Psoas muscle (tissue), 8 donors: ENCODE results near the gene ZNF185. TPM values are rescaled to one million over a fixed set of nuclear protein-coding genes. Genes with fewer than 3 reads are reported as not detected.

Experiments
- ATAC-seq, 4 donors: fragments of 200-7000 bp; cut with Tn5 transposase; one replicate each; pipeline ENCODE4 v1.9.1; 2020; ENCODE audit warnings: moderate library complexity in 3 of 4, mild to moderate bottlenecking in 2 of 4
- DNase-seq, 2 donors: peaks; one replicate each; pipeline ENCODE4 v3.0.0-alpha.2; 2020
- H3K27ac ChIP-seq: fragments of 200-600 bp; one replicate; pipeline ENCODE4 v1.8.0; 2022
- H3K27me3 ChIP-seq, 3 donors: fragments of 200-600 bp in 1 of 3; one replicate each; pipeline versions ENCODE4 v1.6.1 to v1.8.0; 2013 to 2022; ENCODE audit warnings: low read length in 2 of 3, mild to moderate bottlenecking in 2 of 3, moderate library complexity in 1 of 3; ENCODE audit not compliant: insufficient read depth in 3 of 3
- H3K36me3 ChIP-seq, 2 donors: fragments of 200-600 bp in 1 of 2; one replicate each; pipeline versions ENCODE4 v1.6.1 to v1.8.0; 2013 to 2022; ENCODE audit warnings: low read depth in 1 of 2, mild to moderate bottlenecking in 1 of 2, moderate library complexity in 1 of 2; ENCODE audit not compliant: insufficient read depth in 1 of 2
- H3K4me1 ChIP-seq: fragments of 200-600 bp; one replicate; pipeline ENCODE4 v1.8.0; 2022
- H3K4me3 ChIP-seq: fragments of 200-600 bp; one replicate; pipeline ENCODE4 v1.8.0; 2022; ENCODE audit warnings: mild to moderate bottlenecking
- H3K9me3 ChIP-seq: fragments of 200-600 bp; one replicate; pipeline ENCODE4 v1.8.0; 2022
- WGBS, 3 donors: extraction: QIAGEN DNeasy Blood & Tissue Kit; methylation state at CpG; one replicate each; pipeline versions ENCODE4 v1.1.6 to v1.1.7; 2013; 5-methylcytosine and 5-hydroxymethylcytosine counted together
- intact Hi-C, 2 donors: fragments of 100-400 bp; cut with DNase I; formaldehyde crosslinking; loops; one replicate each; pipeline versions ENCODE4 v1.11.0 to v1.14.2; 2022
- polyA plus RNA-seq, 3 donors: library from polyadenylated mRNA; stranded (reverse); fragments of 200-250 nt; gene quantifications; one replicate each; pipeline ENCODE4 v1.2.3, GENCODE V29; 2013
- total RNA-seq, 4 donors: library from RNA; stranded (reverse); fragmentation: NEBNext Ultra II Directional in 2 of 4; extraction: Animal tissue kit (Norgen Biotek cat#: 25700) in 2 of 4; gene quantifications; one replicate each; pipeline versions ENCODE4 v1.2.1 to v1.2.4, GENCODE V29; 2021 to 2023
- TF ChIP-seq, protein P1 (sequence below): fragments of 200-600 bp; IDR thresholded peaks from one replicate; pipeline ENCODE4 v1.8.0; 2022; ENCODE audit warnings: antibody characterized with exemption
- donor health status: healthy with polysubstance abuse.
- donor health status: DM: no; HTN: no; CAD: no; lungs with moderate emphysema.
- donor health status: Bipolar disorder and iron deficiency.
- donor health status: healthy.
- donor health status: DM: yes; HTN: yes; CAD: no.
- donor health status: DM: no; HTN: no; CAD: no.
- donor health status: DM: no; HTN: no; CAD: no.
- donor health status: DM: yes; HTN: yes; CAD: no.

ZNF185 gene
- total and polyA plus RNA-seq, 7 donors, result 0.79 to 1.5 (median 1.3) TPM

DNA sequence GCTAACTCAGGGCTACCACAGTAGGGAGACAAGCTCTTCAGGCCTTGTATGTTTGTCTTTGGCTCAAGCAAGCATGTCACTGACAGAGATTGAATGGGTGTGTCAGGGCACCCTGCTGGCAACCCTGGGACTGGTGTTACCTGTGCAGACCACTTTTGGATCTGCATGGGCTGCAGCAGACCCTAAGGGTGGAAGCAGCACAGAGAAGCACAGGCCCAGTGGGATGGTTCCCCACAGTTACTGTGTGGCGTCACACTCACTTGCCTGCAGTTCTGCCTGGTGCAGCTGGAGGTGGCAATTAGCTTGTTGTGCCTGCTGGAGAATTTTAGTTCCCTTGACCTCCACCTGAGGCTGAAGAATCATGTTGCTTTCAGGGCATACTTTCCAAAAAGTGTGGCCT lies 46.0 kb downstream of the ZNF185 start:
- ATAC-seq (no peak), DNase-seq (no peak)
- Histone ChIP-seq H3K4me1 (no peaks in the 10 kb centered on the region), H3K27ac (no peak overlapping the region), H3K27me3 (no peaks in the 10 kb centered on the region), H3K36me3 (peaks cover 0 to 1% of the 10 kb centered on the region in 2 donors), H3K9me3 (no peaks in the 10 kb centered on the region), H3K4me3 (no peak overlapping the region)
- WGBS, 3 donors, result 71 to 100% (median 92%) methylated on average over 1 of the region's 1 CpG
- intact Hi-C loops, result loop anchor here in 1 of 2 donors (10.0 kb wide), 1 partner anchor 721 kb away; no protein-coding TSS in a partner anchor
- TF ChIP-seq, protein P1, sequence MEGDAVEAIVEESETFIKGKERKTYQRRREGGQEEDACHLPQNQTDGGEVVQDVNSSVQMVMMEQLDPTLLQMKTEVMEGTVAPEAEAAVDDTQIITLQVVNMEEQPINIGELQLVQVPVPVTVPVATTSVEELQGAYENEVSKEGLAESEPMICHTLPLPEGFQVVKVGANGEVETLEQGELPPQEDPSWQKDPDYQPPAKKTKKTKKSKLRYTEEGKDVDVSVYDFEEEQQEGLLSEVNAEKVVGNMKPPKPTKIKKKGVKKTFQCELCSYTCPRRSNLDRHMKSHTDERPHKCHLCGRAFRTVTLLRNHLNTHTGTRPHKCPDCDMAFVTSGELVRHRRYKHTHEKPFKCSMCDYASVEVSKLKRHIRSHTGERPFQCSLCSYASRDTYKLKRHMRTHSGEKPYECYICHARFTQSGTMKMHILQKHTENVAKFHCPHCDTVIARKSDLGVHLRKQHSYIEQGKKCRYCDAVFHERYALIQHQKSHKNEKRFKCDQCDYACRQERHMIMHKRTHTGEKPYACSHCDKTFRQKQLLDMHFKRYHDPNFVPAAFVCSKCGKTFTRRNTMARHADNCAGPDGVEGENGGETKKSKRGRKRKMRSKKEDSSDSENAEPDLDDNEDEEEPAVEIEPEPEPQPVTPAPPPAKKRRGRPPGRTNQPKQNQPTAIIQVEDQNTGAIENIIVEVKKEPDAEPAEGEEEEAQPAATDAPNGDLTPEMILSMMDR, result no peak

DNA sequence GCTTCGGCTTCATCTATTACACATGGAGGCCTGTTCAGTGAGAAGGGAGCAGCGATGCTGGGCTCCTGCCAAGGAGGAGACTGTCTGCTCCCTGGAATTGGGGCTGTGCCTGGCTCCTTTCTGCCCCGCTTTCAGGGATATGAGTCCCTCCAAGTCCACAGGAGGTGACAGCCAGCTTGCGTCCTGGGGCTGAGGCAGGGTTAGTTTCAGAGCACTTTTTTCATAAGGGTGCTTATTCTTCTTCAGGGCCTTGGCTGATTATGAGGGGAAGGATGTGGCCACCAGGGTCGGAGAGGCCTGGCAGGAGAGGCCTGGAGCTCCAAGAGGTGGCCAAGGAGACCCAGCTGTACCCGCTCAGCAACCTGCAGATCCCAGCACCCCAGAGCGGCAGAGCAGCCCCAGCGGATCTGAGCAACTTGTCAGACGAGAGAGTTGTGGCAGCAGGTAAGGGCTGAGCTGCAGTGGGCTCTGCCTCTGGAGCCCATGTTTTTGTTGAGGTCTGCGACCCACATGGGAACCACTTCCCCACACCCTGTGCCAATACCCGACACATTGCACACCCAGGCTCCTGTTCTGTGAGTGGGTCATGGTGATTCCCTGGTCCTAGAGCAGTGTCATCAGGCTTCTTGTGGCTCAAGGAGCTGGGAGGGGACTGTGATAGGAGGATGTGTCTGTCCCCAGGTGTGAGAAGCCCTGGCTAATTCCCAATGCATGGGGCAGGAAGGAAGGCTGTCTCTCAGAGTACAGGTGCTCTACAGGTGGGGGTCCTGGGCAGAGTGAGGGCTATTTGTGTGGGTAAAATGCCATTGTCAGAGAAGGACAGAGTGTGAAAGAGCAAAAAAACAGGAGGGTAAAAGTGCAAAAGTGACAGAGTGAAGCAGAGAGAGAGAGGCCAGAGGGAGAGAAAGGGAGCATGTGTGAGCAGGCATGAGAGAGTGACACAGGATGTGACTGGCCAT lies 47.4 kb downstream of the ZNF185 start:
- peaks cover 0 to 5% of the 10 kb centered on the region in 2 donors for H3K36me3 ChIP-seq
- no peaks in the 10 kb centered on the region for H3K27me3 ChIP-seq
- intact Hi-C loops, result loop anchor here in 1 of 2 donors (10.0 kb wide), 1 partner anchor 720 kb away; no protein-coding TSS in a partner anchor
- no peak overlapping the region for H3K4me3 ChIP-seq
- H3K9me3 ChIP-seq, result no peaks in the 10 kb centered on the region
- no peak for DNase-seq
- WGBS, 3 donors, result 84 to 95% (median 95%) methylated on average over 10 to 11 of the region's 11 CpGs
- H3K27ac ChIP-seq, result no peak overlapping the region
- no peaks in the 10 kb centered on the region for H3K4me1 ChIP-seq
- no peak for ATAC-seq
- TF ChIP-seq, protein P1, result no peak

DNA sequence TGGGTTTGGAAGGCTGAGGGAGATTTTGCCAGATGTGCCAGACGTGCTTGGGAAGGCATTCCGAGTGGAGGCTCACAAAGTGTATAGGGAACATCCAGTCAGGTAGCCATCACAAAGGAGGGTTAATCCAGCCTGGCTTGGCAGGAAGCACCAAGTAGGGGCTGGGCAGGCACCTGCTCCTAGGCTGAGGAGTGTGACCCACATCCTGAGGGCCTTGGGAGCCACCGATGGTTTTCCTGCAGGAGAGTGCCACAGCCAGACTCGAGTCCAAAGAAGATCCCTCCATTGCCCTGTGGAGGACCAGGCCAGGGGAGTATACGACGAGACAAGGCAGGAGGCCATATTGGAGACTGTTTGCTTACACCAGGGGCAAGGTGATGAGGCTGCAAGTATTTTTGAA lies 48.8 kb downstream of the ZNF185 start:
- H3K36me3 ChIP-seq, result peaks cover 0 to 5% of the 10 kb centered on the region in 2 donors
- no peak overlapping the region for H3K27ac ChIP-seq
- H3K9me3 ChIP-seq, result no peaks in the 10 kb centered on the region
- H3K4me3 ChIP-seq, result no peak overlapping the region
- H3K4me1 ChIP-seq, result no peaks in the 10 kb centered on the region
- no peak for DNase-seq
- H3K27me3 ChIP-seq, result no peaks in the 10 kb centered on the region
- WGBS, 3 donors, result 84 to 100% (median 91%) methylated on average over 4 to 6 of the region's 6 CpGs
- no peak for ATAC-seq
- TF ChIP-seq, protein P1, result no peak
- intact Hi-C loops, result loop anchor here in 1 of 2 donors (10.0 kb wide), 1 partner anchor 718 kb away; no protein-coding TSS in a partner anchor

Other genes starting within 250 kb of the ZNF185 start
- gene MAGEA3, start 199.3 kb upstream of the ZNF185 start, total RNA-seq, result not detected
- gene MAGEA3, start 199.3 kb upstream of the ZNF185 start, polyA plus RNA-seq, result not detected
- not detected for gene CSAG2, start 188.8 kb upstream of the ZNF185 start, total RNA-seq
- gene CSAG2, start 188.8 kb upstream of the ZNF185 start, polyA plus RNA-seq, result not detected
- gene MAGEA2B, start 183.4 kb upstream of the ZNF185 start, total RNA-seq, result not detected
- not detected for gene MAGEA2B, start 183.4 kb upstream of the ZNF185 start, polyA plus RNA-seq
- not detected for gene CSAG1, start 164.3 kb upstream of the ZNF185 start, total RNA-seq
- gene CSAG1, start 164.3 kb upstream of the ZNF185 start, polyA plus RNA-seq, result under 1 TPM in 1 of 3 donors, not detected in 2; 0.04 TPM
- not detected for gene MAGEA12, start 164.3 kb upstream of the ZNF185 start, total RNA-seq
- not detected for gene MAGEA12, start 164.3 kb upstream of the ZNF185 start, polyA plus RNA-seq
- not detected for gene MAGEA2, start 144.2 kb upstream of the ZNF185 start, total RNA-seq
- not detected for gene MAGEA2, start 144.2 kb upstream of the ZNF185 start, polyA plus RNA-seq
- not detected for gene CSAG3, start 138.8 kb upstream of the ZNF185 start, total RNA-seq
- not detected for gene CSAG3, start 138.8 kb upstream of the ZNF185 start, polyA plus RNA-seq
- gene MAGEA6, start 128.4 kb upstream of the ZNF185 start, total RNA-seq, result not detected
- not detected for gene MAGEA6, start 128.4 kb upstream of the ZNF185 start, polyA plus RNA-seq
- 10 to 100 TPM in 3 of 4 donors, 1 to 10 TPM in 1; 9.2 to 15.0 (median 12.4) TPM for gene CETN2, start 67.3 kb upstream of the ZNF185 start, total RNA-seq
- 10 to 100 TPM; 15.4 to 29.8 (median 16.2) TPM for gene CETN2, start 67.3 kb upstream of the ZNF185 start, polyA plus RNA-seq
- 1 to 10 TPM; 5.3 to 9.3 (median 7.5) TPM for gene NSDHL, start 67.0 kb upstream of the ZNF185 start, total RNA-seq
- 10 to 100 TPM in 2 of 3 donors, 1 to 10 TPM in 1; 8.1 to 18.7 (median 11.5) TPM for gene NSDHL, start 67.0 kb upstream of the ZNF185 start, polyA plus RNA-seq
- gene PNMA5, start 96.0 kb downstream of the ZNF185 start, total RNA-seq, result not detected
- not detected for gene PNMA5, start 96.0 kb downstream of the ZNF185 start, polyA plus RNA-seq
- under 1 TPM in 3 of 4 donors, not detected in 1; 0.10 to 0.69 (median 0.30) TPM for gene PNMA3, start 158.4 kb downstream of the ZNF185 start, total RNA-seq
- gene PNMA3, start 158.4 kb downstream of the ZNF185 start, polyA plus RNA-seq, result under 1 TPM; 0.03 to 0.04 (median 0.04) TPM
- gene PNMA6A, start 174.4 kb downstream of the ZNF185 start, total RNA-seq, result 1 to 10 TPM in 1 of 4 donors, under 1 TPM in 3; 0.17 to 1.3 (median 0.29) TPM
- under 1 TPM; 0.09 to 0.31 (median 0.20) TPM for gene PNMA6A, start 174.4 kb downstream of the ZNF185 start, polyA plus RNA-seq